GM19438 (cell line): ENCODE data around the gene ZNF483.
A peak's percentile ranks its signal among the peaks of the same experiment; 100 is the strongest.
"Not testable (repeated sequence)": the region's sequence is repeated elsewhere in the genome, so short reads cannot be mapped to it uniquely, and the experiment has no call there.

Source experiments
- ATAC-seq: cut with Tn5 transposase; IDR thresholded peaks from one replicate; pipeline ENCODE4 v1.9.1; 2021; ENCODE audit warnings: low read depth; ENCODE audit not compliant: unreplicated experiment

The ZNF483 gene

DNA sequence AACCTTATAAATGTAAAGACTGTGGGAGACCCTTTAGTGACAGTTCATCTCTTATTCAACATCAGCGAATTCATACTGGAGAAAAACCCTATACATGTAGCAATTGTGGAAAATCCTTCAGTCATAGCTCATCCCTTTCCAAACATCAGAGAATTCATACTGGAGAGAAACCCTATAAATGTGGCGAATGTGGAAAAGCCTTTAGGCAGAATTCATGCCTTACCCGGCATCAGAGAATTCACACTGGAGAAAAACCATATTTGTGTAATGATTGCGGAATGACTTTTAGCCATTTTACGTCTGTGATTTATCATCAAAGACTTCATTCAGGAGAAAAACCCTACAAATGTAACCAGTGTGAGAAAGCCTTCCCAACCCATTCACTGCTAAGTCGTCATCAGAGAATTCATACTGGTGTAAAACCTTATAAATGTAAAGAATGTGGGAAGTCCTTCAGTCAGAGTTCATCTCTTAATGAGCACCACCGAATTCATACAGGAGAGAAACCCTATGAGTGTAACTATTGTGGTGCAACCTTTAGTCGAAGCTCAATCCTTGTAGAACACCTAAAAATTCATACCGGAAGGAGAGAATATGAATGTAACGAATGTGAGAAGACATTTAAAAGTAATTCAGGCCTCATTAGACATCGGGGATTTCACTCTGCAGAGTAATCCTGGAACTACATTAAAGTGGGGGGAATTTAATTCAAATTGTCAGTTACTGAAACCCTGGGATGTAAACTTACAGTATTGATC, 17.7 kb downstream of the ZNF483 start:
- ATAC-seq = no peak

DNA sequence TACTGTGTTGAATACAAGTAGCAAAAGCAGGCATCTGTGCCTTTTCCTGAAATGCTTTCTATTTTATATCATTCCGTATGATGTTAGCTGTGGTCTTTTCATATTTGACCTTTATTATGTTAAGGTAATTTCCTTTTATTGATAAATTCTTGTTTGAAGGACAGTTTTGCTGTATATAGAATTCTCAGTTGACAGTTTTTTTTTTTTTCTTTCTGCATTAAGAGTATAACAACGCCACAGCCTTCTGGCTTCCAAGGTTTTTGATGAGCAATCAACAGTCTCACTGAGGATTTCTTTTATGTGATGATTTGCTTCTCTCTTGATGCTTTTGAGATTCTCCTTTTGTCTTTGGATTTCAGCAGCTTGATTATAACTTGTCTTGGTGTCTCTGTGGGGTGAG, 23.6 kb downstream of the ZNF483 start:
- ATAC-seq = no peak

DNA sequence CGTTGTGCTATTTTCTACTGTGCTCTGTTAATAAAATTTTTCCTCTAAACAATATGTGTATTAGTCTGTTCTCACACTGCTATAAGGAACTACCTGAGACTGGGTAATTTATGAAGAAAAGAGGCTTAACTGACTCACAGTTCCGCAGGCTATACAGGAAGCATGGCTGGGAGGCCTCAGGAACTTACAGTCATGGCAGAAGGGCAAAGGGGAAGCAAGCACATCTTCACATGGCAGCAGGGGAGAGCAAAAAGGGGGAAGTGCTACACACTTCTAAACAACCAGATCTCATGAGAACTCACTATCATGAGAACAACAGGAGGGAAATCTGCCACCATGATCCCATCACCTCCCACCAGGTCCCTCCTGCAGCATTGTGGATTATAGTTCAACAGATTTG, 30.4 kb downstream of the ZNF483 start:
- ATAC-seq = not testable (repeated sequence)

DNA sequence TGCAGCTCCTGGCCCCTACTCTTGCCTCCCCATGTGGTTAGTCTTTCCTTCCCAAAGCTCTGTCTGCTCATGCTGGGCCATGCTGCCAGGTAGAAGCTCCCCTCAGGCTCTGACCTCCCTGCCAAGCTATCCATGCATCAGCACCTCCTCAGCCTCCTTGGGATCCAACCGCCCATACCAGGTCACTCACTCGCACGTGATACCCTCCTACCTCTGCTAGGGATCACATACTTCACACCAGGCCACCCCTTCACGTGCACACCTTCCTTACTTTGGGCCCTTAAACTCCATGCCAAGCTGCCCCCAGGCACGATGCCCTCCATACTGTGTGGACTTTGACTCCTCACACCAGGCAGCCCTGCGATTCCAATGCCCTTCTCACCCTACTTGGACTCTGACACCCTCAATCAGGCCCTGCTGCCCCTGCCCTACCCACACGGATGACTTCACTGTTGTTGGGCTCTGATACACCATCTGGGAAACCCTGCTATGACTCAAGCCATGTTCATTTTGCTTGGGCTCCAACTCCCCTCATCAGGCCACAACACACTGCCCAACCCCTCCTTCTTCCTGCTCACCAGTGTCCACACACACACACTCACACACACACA, 34.1 kb downstream of the ZNF483 start:
- ATAC-seq = no peak

DNA sequence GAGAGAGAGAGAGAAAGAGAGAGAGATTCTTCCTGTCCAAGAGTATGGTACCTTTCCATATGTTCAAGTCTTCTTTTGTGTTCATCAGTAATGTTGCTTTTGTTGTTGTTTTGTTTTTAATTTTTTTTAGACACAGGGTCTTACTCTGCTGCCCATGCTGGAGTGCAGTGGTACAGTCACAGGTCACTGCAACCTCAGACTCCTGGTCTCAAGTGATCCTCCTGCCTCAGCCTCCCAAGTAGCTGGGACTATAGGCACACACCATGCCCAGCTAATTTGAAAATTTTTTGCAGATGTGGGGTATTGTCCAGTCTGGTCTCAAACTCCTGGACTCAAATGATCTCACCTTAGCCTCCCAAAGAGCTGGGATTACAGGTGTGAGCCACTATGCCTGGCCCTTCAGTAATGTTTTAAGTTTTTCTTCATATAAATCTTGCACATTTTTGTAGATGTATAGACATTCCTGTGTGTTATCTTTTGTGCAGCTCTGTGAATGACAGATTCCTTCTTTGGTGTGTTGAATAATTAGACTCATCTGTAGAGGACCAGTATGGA, 36.3 kb downstream of the ZNF483 start:
- no peak for ATAC-seq

DNA sequence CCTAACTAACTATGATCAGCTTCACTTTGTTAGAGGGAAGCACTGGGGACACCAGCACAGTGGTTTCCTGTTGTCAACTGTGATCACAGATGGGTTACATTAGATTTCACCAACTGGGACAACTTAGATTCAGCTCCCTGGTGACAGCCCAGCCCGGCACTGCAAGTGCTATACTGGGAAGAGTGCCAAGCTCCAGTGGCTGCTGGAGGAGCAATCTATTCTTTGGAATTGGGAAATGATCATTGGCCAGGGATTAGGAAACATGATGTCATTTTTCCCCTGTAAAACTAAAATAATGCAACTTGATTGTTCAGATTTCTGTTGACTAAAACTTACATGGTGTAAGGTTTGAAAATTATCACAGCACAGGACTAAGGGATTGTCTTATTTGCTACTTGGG, 41.3 kb downstream of the ZNF483 start:
- no peak for ATAC-seq

DNA sequence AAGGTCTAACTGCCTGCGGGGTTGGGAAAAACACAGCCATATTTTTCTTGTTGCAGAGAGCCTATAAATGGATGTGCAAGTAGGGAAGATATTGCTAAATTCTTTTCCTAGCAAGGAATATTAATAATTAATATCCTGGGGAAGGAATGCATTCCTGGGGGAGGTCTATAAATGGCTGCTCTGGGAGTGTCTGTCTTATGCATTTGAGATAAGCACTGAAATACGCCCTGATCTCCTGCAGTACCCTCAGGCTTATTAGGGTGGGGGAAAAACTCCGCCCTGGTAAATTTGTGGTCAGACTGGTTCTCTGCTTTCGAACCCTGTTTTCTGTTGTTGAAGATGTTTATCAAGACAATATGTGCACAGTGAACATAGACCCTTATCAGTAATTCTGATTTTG, 43.1 kb downstream of the ZNF483 start:
- ATAC-seq = not testable (repeated sequence)

DNA sequence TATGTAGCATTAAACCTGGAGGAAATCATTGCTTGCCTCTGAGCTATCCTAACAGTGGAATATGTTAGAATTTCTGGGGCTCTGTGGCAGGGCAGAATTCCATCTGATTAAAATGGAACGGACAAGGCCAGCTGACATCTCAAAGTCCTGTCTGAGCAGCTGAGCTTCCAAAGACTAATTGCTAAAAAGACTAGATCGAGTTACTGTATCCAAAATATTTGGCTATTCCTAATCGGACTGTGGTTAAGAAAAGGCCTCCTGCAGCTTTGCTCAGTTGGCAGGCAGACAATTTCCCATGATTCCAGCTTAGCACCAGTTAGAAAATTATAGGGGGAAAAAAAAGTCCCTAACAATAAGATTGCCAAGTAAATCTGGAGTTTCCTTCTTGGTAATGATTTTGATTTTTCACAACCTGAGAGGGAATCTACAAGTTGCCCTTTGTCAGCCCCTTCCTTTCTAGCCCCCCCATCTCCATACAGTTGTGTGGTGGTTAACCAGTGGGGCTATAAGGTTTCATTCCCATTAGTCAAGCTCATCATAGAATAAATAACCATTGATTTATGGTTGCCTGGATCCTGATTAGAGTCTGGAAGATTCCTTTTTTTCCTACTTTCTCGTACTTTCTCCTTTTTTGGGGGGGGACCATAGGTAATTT, 48.1 kb downstream of the ZNF483 start:
- ATAC-seq = no peak

DNA sequence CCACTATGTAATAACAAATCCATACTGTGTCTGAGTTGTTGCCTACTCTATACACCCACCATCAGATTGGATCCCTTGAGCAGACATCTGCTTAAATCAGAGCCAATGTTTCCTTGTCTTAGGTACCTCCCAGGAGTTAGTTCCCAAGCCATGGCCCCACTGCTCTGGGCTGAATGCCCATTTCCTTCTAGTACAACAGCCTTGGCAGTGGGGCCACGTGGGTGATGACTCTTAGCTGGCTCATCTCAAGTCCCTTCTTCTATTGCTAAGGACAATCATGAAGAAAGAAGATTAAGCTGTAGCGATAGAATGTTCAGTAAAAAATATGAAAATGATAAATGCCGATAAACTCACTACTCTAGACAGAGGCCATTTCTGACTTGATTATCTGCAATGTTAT, 57.9 kb downstream of the ZNF483 start:
- no peak for ATAC-seq

DNA sequence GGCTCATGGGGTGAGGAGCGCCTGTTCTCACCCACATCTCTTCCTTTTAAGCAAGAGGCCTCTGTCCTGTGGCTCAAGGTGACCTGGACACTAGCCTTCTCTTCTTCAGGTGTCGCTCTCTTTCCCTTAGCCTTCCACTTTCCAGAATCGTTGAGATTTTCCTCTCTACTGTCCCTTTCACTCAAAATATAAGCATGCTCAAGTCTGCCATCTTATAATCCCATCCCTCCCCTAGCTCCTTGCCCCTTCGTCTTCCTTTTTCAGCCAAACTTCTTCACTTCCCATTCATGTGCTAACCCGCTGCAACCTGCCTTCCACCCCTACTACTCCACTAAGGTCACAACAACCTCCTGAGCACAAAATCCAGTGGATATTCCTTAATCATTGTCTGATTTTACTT, 61.4 kb downstream of the ZNF483 start:
- no peak for ATAC-seq

DNA sequence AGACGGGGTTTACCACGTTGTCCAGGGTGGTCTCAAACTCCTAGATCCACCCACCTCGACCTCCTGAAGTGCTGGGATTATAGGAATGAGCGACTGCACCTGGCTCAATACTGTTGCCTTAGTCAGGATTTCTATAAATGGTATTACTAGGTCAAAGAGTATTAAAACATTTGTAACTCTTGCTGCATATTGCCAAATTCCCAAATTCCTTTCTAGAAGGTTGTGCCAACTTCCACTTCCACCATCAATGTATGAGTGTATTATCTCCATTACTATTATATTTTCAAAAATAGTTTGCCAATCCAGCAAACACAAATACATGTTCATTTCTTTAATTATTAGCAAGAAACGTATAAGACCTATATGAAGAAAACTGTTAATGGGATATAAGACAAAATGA, 63.9 kb downstream of the ZNF483 start:
- no peak for ATAC-seq

DNA sequence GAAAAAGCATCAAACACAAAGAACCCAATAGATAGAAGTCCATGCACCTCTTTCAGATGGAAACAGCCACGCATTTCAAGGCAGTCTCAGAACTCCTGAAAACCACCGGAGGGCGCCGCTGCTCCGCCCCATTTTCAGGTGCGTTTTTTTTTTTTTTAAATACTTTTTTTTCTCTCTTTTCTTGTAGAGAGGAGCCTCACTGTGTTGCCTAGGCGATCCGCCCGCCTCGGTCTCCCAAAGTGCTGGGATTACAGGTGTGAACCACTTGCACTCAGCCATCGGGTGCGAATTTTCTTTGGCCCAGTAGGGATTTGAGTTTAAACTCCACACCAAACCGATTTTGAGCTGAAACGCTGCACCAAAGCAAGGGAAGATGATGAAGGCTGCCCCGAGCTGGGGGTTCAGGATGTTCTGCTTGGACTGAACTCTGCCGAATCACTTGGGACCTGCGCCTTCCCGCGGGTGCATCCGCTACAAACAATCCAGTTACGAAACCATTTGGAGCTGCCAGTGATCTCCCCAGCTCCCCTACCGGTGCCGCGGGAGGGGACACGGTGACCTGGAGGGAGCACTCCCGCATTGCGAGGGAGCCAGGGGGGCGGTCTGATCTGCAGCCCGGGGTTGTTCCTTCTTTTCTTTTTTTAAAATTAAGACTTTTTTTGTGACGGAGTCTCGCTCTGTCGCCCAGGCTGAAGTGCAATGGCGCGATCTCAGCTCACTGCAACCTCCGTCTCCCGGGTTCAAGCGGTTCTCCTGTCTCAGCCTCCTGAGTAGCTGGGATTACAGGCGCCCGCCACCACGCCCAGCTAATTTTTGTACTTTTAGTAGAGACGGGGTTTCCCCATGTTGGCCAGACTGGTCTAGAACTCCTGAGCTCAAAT, 73.1 kb downstream of the ZNF483 start:
- peak; percentile 66 for ATAC-seq

DNA sequence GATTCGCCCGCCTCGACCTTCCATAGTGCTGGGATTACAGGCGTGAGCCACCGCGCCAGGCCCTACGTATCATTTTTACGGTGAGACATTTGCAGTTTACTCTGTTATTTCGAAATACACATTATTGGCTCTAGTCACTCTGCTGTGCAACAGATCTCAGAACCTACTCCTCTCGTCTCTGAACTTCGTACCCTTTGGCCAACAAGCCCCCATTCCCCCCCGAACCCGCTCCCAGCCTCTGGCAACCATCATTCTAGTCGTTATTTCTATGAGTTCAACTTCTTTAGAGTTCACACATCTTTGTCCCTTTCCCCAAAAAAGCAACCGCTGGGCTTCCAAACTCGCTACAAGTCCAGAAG, 73.7 kb downstream of the ZNF483 start:
- ATAC-seq = no peak

DNA sequence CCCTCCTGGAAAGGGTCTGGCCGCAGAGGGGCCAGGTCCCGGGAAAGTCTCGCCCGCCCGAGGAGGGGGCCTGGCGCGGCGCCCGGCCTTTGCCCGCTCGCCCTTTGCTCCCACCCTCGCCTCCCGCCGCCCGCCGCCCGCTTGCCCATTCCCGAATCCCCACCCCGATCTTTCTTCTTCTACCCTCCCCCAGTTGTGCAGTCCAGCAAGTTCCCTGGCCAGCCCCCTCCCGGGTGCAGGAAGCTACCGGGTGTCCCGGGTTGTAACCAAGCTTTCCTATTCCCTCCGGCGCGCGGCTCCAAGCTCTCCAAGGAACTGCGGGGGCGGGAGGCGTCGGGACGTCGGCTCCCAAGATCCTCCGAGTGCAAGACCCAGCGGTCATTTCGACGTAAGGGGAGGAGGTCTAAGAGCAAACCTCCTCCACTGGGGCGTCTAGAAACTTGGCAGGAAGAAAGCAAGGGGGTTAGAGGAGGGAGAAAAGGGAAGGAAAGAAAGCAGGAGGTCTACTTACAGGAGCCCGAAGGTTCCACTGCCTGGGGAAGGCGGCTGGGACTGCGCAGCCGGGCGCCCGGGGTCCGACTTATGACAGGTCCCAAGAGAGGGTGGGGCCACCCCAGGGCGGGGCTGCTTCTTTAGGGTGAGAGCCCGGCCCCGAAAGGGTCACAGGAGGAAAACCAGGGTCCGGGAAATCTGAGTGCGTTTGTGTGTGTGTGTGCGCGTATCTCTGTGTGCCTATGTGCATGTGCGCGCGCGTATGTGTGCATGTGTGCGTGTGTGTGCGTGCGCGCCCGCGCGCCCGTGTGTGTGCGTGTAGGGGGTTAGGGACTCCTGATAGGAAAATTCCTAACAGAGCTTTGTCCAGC, 74.3 kb downstream of the ZNF483 start, which contains the start of gene PTGR1:
Gene PTGR1, minus strand, starts transcription at position 556 of the 863 bp plus-strand sequence. CDS start 2,225 bp downstream, outside the sequence.
- ATAC-seq = no peak

DNA sequence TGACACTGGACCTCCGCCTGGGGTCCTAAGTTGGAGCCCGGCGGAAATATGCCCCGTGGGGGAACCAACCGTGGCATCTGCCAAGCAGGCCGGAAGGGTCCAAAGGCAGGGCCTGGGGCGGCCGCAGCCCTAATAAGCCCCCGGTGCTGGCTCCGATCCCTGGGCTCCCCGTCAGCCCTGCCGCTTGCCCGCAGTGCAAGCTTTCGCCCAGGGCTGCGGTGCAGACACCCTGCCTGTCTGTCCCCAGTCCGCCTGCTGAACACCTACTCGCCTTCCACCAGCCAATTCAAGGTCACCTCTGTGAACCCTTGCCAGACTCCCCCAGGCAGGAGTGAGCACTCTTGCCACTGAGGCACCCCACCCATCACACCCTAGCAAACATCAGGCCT, 75.0 kb downstream of the ZNF483 start:
- no peak for ATAC-seq

DNA sequence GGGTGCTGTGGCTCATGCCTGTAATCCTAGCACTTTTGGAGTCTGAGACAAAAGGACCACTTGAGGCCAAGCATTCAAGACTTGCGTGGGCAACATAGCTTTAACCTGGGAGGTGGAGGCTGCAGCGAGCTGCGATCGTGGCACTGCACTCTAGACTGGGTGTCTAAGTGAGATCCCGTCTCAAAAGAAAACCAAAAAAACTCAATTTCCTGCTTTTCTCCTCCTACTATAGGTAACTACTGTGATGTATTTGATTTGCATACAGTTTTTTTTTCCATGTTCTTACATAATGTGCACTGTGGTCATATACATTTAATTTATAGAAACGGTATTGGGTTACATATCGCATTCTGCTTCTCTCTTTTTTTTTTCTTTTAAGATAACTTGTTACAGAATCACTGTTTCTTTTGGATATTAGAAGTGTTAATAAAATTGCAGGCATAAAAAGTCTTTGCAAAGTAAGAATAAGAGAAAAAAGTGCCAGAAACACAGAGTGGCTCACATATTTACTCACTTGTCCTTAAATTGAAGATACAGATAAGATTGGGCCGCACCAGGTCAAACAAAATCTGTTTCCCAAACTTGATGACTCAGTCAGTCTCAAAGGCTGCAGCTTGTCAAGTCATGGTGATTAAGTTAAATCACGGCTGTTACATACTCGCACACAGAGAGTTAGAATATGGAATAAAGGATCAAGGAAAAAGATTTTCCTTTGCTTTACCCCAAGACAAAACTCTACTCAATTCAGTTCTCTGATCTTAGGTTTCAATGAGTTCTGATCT, 76.4 kb downstream of the ZNF483 start:
- ATAC-seq = no peak

DNA sequence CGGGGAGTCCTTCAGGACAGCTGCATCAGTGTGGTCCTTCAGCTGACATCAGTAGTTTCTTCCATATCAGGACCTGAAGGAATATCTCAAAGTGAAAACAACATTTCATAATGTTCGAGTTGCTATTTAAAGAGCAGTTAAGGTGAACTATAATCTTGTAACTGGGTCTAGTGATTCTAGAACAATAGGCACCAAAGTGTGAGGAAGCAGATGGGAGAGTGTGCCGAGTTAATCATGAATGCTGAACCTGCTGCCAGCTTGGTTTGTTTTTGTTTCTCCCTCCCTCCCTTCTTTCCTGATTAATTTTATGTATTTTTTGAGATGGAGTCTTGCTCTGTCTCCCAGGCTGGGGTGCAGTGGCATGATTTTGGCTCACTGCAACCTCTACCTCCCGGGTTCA, 78.1 kb downstream of the ZNF483 start:
- ATAC-seq = no peak

DNA sequence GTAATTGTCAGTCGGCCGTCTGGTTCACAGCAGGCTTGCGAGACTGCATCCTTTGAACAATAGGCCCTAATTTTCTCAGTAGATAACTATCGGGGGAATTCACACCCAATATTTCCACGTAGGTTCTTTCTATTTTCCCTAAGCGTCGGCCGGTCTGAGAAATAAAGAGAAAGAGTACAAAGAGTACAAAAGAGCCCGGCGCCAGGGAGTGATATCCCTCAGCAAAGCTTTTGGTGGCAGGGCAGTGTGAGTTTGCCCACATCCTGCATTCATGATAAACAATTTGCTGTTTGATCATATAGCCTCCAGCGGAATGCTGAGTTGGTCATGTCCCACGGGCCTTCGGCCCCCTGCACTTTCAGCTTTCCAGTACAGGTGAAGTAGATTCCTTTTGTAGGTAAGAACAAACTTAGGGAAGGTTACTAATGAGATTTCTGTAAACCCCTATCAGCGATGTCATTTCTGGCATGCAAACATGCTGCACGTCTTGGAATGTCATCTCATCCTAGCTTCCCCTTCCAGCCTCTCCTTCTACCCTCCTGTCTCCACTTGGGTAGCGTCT, 79.2 kb downstream of the ZNF483 start:
- no peak for ATAC-seq
